Karpas-422 (cell line): ENCODE results near the gene WHRN. TPM values are rescaled to one million over a fixed set of nuclear protein-coding genes. Genes with fewer than 3 reads are reported as not detected.
A peak's percentile ranks its signal among the peaks of the same experiment; 100 is the strongest.

ENCODE experiments used
- DNase-seq: peaks from one replicate; pipeline ENCODE4 v3.0.0-alpha.2; 2015
- H2AFZ ChIP-seq: fragments of 200-600 bp; sonication (generic); 2 replicates; pipeline ENCODE4 v1.6.1; 2014; ENCODE audit warnings: antibody characterized with exemption, low read length, mixed read lengths
- H3K27ac ChIP-seq: fragments of 200-600 bp; sonication (generic); 2 replicates; pipeline ENCODE4 v1.5.1; 2014; ENCODE audit warnings: mild to moderate bottlenecking, low read length, moderate library complexity
- H3K27me3 ChIP-seq: fragments of 200-600 bp; sonication (generic); 2 replicates; pipeline ENCODE4 v1.6.1; 2014; ENCODE audit warnings: low read length, mixed read lengths
- H3K36me3 ChIP-seq: fragments of 200-600 bp; sonication (generic); 2 replicates; pipeline ENCODE4 v1.6.1; 2014; ENCODE audit warnings: low read length, mixed read lengths; ENCODE audit not compliant: insufficient read depth
- H3K4me1 ChIP-seq: fragments of 200-600 bp; sonication (generic); 2 replicates; pipeline ENCODE4 v1.6.1; 2014; ENCODE audit warnings: mild to moderate bottlenecking, low read length, mixed read lengths
- H3K4me2 ChIP-seq: fragments of 200-600 bp; sonication (generic); 2 replicates; pipeline ENCODE4 v1.6.1; 2014; ENCODE audit warnings: low read length, low read depth, mild to moderate bottlenecking; ENCODE audit not compliant: poor library complexity, severe bottlenecking
- H3K4me3 ChIP-seq: fragments of 200-600 bp; sonication (generic); 2 replicates; pipeline ENCODE4 v1.5.1; 2014; ENCODE audit warnings: mild to moderate bottlenecking, antibody characterized with exemption, low read length, mixed read lengths
- H3K79me2 ChIP-seq: fragments of 200-600 bp; sonication (generic); 2 replicates; pipeline ENCODE4 v1.6.1; 2014; ENCODE audit warnings: mild to moderate bottlenecking, low read length, mixed read lengths
- H3K9ac ChIP-seq: fragments of 200-600 bp; sonication (generic); 2 replicates; pipeline ENCODE4 v1.6.0; 2014; ENCODE audit warnings: low read length
- H3K9me2 ChIP-seq: fragments of 200-600 bp; sonication (generic), shearing (Covaris generic); replicated peaks from 2 replicates; pipeline ENCODE4 v1.6.0; 2014; ENCODE audit warnings: mild to moderate bottlenecking, low read length, moderate library complexity; ENCODE audit not compliant: insufficient read depth
- H3K9me3 ChIP-seq: fragments of 300-700, 200-600 bp; sonication (generic); 2 replicates; pipeline ENCODE4 v1.6.1; 2014; ENCODE audit warnings: low read length, mixed read lengths
- H4K20me1 ChIP-seq: fragments of 200-600 bp; sonication (generic); 2 replicates; pipeline ENCODE4 v1.6.1; 2014; ENCODE audit warnings: mild to moderate bottlenecking, antibody characterized with exemption, low read length, low read depth; ENCODE audit not compliant: insufficient read depth
- total RNA-seq: library from RNA; depleted of rRNA; stranded (reverse); fragments of >200 nt; shearing (Covaris generic); gene quantifications from 2 replicates; pipeline ENCODE4 v1.2.3, GENCODE V29; 2014; ENCODE audit warnings: low replicate concordance

WHRN gene
- total RNA-seq, 1 experiment from 2014 or later = 0.30 TPM

DNA sequence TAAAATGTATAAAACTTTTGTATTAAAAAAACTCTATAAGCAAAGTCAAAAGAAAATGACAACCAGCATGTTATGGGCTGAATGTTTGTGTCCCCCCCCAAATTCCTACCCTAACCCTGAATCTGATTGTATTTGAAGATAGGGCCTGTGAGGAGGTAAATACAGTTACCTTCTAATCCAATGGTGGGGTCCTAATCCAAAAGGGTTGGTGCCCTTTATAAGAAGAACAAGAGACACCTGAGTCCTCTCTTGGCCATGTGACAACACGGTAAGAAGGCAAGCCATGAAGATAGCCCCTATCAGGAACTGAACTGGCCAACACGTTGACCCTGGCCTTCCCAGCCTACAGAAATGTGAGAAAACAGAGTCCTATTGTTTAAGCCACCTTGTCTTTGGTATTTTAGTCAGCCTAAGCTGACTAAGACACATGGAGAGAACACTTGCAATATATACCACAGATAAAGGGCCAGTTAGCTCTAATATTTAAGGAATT lies 67.8 kb downstream of the WHRN start:
- Histone ChIP-seq H4K20me1 (no peaks in the 10 kb centered on the region), H3K4me1 (no peaks in the 10 kb centered on the region), H3K9ac (no peak overlapping the region), H3K27ac (no peak overlapping the region), H3K9me3 (no peaks in the 10 kb centered on the region), H2AFZ (no peak overlapping the region), H3K79me2 (no peaks in the 10 kb centered on the region), H3K4me3 (no peak overlapping the region), H3K9me2 (no peaks in the 10 kb centered on the region), H3K4me2 (no peak overlapping the region), H3K36me3 (no peaks in the 10 kb centered on the region), H3K27me3 (no peaks in the 10 kb centered on the region)
- no peak for DNase-seq

DNA sequence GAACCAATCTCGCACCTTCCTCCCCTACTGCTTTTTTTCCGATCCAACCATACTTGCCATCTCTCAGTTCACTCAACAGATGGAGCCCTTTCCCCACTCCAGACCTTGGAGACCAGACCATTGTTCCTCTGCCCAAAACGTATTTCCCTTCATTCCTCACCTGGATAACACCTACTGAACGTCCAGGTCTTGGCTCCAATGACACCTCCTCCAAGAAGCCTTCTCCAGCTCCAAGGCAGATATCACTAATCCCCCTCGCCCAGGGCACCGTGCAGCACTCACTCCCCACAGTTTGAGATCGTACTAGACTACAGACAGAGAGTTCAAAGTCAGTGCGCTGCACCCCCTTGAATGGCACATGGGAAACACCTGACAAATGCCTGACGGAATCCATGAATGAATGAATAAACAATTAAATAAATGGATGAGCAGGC lies 70.4 kb downstream of the WHRN start:
- Histone ChIP-seq H3K36me3 (no peaks in the 10 kb centered on the region), H3K4me3 (no peak overlapping the region), H2AFZ (no peak overlapping the region), H3K27ac (no peak overlapping the region), H3K9me2 (no peaks in the 10 kb centered on the region), H3K27me3 (no peaks in the 10 kb centered on the region), H4K20me1 (no peaks in the 10 kb centered on the region), H3K4me1 (no peaks in the 10 kb centered on the region), H3K9ac (no peak overlapping the region), H3K9me3 (no peaks in the 10 kb centered on the region), H3K4me2 (no peak overlapping the region), H3K79me2 (no peaks in the 10 kb centered on the region)
- DNase-seq = peak; percentile 72

DNA sequence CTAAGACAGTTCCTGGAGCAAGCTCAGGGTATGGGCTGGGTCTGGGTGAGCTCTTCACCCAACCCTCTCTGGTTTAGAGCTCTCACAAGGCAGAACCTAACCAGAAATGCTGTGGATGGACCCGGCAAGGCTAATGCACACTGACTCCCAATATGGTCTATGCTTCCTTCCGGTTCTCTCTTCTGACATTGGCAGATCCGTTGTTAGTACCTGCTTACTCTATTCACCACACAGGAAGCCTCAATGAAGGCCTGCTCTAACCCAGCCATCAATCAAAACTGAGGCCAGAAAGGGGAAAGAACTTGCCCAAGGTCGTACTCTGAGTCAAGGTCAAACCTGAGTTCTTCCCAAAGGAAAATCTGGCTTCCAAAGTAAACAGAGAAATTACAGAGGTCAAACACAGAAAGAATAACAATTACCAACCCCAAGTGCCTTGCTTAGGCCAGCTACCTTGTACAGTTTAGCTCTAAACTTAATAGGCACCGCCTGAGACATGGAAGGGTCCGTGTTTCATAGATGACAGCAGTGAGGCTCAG lies 71.5 kb downstream of the WHRN start:
- Histone ChIP-seq H3K4me1 (no peaks in the 10 kb centered on the region), H2AFZ (no peak overlapping the region), H3K4me3 (no peak overlapping the region), H3K27me3 (no peaks in the 10 kb centered on the region), H3K4me2 (no peak overlapping the region), H3K9me2 (no peaks in the 10 kb centered on the region), H3K36me3 (no peaks in the 10 kb centered on the region), H3K9ac (no peak overlapping the region), H4K20me1 (no peaks in the 10 kb centered on the region), H3K79me2 (no peaks in the 10 kb centered on the region), H3K27ac (no peak overlapping the region), H3K9me3 (no peaks in the 10 kb centered on the region)
- DNase-seq = no peak

DNA sequence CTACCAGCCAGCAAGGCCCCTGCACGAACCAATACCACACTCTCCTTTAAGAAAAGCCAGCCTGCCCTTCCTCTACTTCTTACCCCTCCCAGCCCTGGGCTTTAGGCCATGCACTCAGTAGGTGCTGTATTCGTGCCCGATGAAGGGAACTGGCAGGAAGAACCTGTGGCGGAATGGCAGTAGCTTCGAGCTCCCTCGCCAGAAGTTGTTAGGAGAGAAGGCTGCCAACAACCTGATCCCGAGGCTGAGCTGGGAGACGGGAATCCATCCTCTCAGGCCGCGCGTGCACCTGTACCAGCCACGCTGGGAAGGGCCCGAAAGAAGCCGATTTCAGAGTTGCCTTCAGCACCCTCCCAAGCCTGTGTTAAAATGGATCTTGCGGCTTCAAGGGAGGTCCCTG lies 72.2 kb downstream of the WHRN start:
- no peaks in the 10 kb centered on the region for H3K27me3 ChIP-seq
- no peak overlapping the region for H2AFZ ChIP-seq
- no peaks in the 10 kb centered on the region for H3K4me1 ChIP-seq

GRCh38 chr9:114432323-114433067 lies 72.8 kb downstream of the WHRN start:
- Histone ChIP-seq H2AFZ (no peak overlapping the region), H4K20me1 (no peaks in the 10 kb centered on the region), H3K36me3 (no peaks in the 10 kb centered on the region), H3K79me2 (no peaks in the 10 kb centered on the region), H3K9ac (no peak overlapping the region), H3K4me1 (no peaks in the 10 kb centered on the region), H3K27ac (no peak overlapping the region), H3K9me2 (no peaks in the 10 kb centered on the region), H3K9me3 (no peaks in the 10 kb centered on the region), H3K4me2 (no peak overlapping the region), H3K4me3 (no peak overlapping the region), H3K27me3 (no peaks in the 10 kb centered on the region)
- no peak for DNase-seq

More for the DNA sequence above, 72.2 kb downstream of the WHRN start:
- no peaks in the 10 kb centered on the region for H3K36me3 ChIP-seq
- no peak for DNase-seq
- no peaks in the 10 kb centered on the region for H3K9me2 ChIP-seq
- no peak overlapping the region for H3K9ac ChIP-seq
- no peak overlapping the region for H3K4me2 ChIP-seq
- no peaks in the 10 kb centered on the region for H3K79me2 ChIP-seq
- no peak overlapping the region for H3K4me3 ChIP-seq
- no peaks in the 10 kb centered on the region for H4K20me1 ChIP-seq
- no peaks in the 10 kb centered on the region for H3K9me3 ChIP-seq
- no peak overlapping the region for H3K27ac ChIP-seq

DNA sequence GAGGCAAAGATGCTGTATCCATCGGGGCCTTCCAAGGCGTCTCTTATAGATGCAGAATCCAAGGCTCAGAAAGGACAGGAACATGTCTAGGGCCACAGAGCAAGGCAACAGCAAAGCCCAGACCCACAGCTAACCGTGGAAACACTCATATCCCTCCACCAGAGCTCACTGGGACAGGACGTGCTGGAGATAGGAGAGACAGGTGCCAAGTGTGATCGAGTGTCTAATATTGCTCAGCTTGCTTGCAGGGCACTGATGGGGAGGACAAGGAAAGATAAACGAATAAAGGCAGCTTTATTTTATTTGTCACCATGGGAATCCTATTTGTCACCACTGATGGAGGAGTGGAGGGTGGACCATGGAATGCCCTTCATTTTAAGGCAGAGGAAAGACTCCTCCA lies 73.5 kb downstream of the WHRN start:
- H2AFZ ChIP-seq = no peak overlapping the region

GRCh38 chr9:114431003-114431402 lies 74.3 kb downstream of the WHRN start:
- Histone ChIP-seq H3K36me3 (no peaks in the 10 kb centered on the region), H3K27me3 (no peaks in the 10 kb centered on the region), H3K9ac (no peak overlapping the region), H3K9me2 (no peaks in the 10 kb centered on the region), H2AFZ (no peak overlapping the region), H3K4me1 (no peaks in the 10 kb centered on the region), H3K79me2 (no peaks in the 10 kb centered on the region), H3K4me3 (no peak overlapping the region), H3K4me2 (no peak overlapping the region), H3K27ac (no peak overlapping the region), H3K9me3 (no peaks in the 10 kb centered on the region), H4K20me1 (no peaks in the 10 kb centered on the region)
- no peak for DNase-seq

More for the DNA sequence above, 73.5 kb downstream of the WHRN start:
- no peaks in the 10 kb centered on the region for H3K27me3 ChIP-seq
- no peaks in the 10 kb centered on the region for H3K4me1 ChIP-seq
- H3K79me2 ChIP-seq = no peaks in the 10 kb centered on the region
- H4K20me1 ChIP-seq = no peaks in the 10 kb centered on the region
- H3K27ac ChIP-seq = no peak overlapping the region
- no peak for DNase-seq
- no peak overlapping the region for H3K4me3 ChIP-seq
- no peaks in the 10 kb centered on the region for H3K9me3 ChIP-seq
- H3K9ac ChIP-seq = no peak overlapping the region
- H3K9me2 ChIP-seq = no peaks in the 10 kb centered on the region
- H3K4me2 ChIP-seq = no peak overlapping the region
- H3K36me3 ChIP-seq = no peaks in the 10 kb centered on the region

- no peak for DNase-seq
- Histone ChIP-seq H3K4me2 (no peak overlapping the region), H3K9me2 (no peaks in the 10 kb centered on the region), H3K27ac (no peak overlapping the region), H3K9me3 (no peaks in the 10 kb centered on the region), H3K9ac (no peak overlapping the region), H3K4me3 (no peak overlapping the region), H2AFZ (no peak overlapping the region), H3K36me3 (no peaks in the 10 kb centered on the region), H3K4me1 (no peaks in the 10 kb centered on the region), H3K79me2 (no peaks in the 10 kb centered on the region), H3K27me3 (no peaks in the 10 kb centered on the region), H4K20me1 (no peaks in the 10 kb centered on the region)
These were observed 74.8 kb downstream of the WHRN start for GRCh38 chr9:114430457-114430856.
